ENCODE results near the gene HAUS3. TPM values are rescaled to one million over a fixed set of nuclear protein-coding genes. Genes with fewer than 3 reads are reported as not detected.
"Not testable (repeated sequence)": the region's sequence is repeated elsewhere in the genome, so short reads cannot be mapped to it uniquely, and the experiment has no call there.

Gene HAUS3
- total RNA-seq, 4 donors from 2014 or later, result 9.9 to 14.1 (median 11.3) TPM

DNA sequence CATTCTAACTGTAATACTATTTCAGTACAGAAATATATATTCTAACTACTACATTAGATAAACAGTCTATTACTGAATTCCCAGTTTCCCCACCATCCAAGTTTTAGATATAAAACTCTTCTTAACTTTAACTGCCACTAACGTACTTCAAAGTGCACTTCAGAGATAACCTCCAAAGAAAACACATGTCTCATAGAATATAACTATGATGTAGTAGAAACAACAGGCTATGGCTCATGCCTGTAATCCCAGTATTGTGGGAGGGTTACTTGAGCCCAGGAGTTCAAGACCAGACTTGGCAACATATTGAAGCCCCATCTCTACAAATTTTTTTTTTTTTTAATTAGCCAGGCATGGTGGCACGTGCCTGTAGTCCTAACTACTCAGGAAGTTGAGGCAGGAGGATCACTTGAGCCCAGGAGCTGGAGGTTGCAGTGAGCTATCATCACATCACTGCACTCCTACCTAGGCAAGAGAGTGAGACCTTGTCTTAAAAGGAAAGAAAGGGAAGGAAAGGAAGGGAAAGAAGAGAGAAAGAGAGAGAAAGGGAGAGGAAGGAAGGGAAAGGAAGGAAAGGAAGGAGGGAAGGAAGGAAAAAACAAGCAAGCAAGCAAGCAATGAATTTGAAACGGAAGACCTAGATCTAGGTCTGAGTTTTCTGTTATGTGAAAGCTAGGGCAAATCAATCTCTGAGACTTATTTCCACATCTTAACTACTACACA, 4.8 kb downstream of the HAUS3 start:
- H3K4me3 ChIP-seq, result no peak overlapping the region
- peaks cover 32 to 50% (median 46%) of the 10 kb centered on the region in 4 donors for H3K4me1 ChIP-seq
- no peak for DNase-seq (ENCODE audit: extremely low spot score)
- H3K27ac ChIP-seq (replicated peaks in 1 of 4), result no peak overlapping the region
- H3K27me3 ChIP-seq, result no peaks in the 10 kb centered on the region
- peaks cover 0 to 45% (median 27%) of the 10 kb centered on the region in 4 donors for H3K36me3 ChIP-seq
- 47% methylated on average over 3 of the region's 3 CpGs for WGBS
- intact Hi-C loops (cut with DNase I), result no loop called here
- H3K9me3 ChIP-seq, result no peaks in the 10 kb centered on the region
- TF ChIP-seq EP300 (IDR thresholded peaks at IDR 0.05) (no peak), POLR2AphosphoS5 (IDR thresholded peaks at IDR 0.05) (no peak), POLR2A (IDR thresholded peaks at IDR 0.05; ENCODE audit: low read depth) (no peak)
- TF ChIP-seq, protein P1, sequence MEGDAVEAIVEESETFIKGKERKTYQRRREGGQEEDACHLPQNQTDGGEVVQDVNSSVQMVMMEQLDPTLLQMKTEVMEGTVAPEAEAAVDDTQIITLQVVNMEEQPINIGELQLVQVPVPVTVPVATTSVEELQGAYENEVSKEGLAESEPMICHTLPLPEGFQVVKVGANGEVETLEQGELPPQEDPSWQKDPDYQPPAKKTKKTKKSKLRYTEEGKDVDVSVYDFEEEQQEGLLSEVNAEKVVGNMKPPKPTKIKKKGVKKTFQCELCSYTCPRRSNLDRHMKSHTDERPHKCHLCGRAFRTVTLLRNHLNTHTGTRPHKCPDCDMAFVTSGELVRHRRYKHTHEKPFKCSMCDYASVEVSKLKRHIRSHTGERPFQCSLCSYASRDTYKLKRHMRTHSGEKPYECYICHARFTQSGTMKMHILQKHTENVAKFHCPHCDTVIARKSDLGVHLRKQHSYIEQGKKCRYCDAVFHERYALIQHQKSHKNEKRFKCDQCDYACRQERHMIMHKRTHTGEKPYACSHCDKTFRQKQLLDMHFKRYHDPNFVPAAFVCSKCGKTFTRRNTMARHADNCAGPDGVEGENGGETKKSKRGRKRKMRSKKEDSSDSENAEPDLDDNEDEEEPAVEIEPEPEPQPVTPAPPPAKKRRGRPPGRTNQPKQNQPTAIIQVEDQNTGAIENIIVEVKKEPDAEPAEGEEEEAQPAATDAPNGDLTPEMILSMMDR (IDR thresholded peaks at IDR 0.05), result no peak

DNA sequence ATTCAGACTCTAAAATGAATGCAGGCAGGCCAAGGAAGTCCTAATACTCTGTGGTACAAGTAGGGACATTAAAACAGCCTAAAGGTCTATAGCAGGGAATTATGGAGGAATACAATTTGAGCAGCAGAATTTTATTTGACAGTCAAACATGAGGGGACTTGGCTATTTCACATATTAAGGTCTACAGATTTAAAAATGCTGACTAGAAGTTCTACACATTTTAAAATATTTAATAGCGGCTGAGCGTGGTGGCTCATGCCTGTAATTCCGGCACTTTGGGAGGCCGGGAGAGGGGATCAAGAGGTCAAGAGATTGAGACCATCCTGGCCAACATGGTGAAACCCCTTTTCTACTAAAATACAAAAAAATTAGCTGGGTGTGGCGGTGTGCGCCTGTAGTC, 10.8 kb downstream of the HAUS3 start:
- WGBS, result 96% methylated on average over 6 of the region's 6 CpGs
- no peaks in the 10 kb centered on the region for H3K9me3 ChIP-seq
- intact Hi-C loops (cut with DNase I), result no loop called here

DNA sequence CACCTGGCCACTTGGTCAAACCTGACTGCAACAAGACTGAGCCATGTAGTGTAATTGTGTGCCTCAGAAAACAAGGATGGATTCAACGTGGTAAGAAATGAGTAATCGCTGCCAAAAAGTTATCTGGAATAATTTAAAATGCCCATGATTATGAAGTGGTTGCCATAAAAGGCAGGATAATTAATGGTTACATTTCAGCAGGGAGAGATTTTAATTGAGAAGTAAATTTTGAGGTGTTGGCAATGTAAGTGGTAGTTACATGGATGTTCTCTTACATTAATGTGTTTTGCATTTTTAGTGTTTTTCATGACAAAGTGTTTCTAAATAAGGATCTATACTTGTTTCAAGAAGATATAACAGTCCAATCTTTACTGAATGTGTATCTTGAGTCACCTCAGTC, 15.7 kb downstream of the HAUS3 start:
- Histone ChIP-seq H3K27me3 (no peaks in the 10 kb centered on the region), H3K4me3 (no peak overlapping the region), H3K27ac (replicated peaks in 1 of 4) (no peak overlapping the region), H3K4me1 (no peaks in the 10 kb centered on the region), H3K9me3 (no peaks in the 10 kb centered on the region), H3K36me3 (peaks cover 0 to 39% (median 20%) of the 10 kb centered on the region in 4 donors)
- TF ChIP-seq POLR2A (IDR thresholded peaks at IDR 0.05; ENCODE audit: low read depth) (no peak), POLR2AphosphoS5 (IDR thresholded peaks at IDR 0.05) (no peak), EP300 (IDR thresholded peaks at IDR 0.05) (no peak)
- TF ChIP-seq, protein P1 (IDR thresholded peaks at IDR 0.05), result no peak
- WGBS, result 82% methylated on average over 2 of the region's 2 CpGs
- DNase-seq (ENCODE audit: extremely low spot score), result no peak
- intact Hi-C loops (cut with DNase I), result no loop called here

More for the DNA sequence above, 10.8 kb downstream of the HAUS3 start:
- TF ChIP-seq POLR2A (IDR thresholded peaks at IDR 0.05; ENCODE audit: low read depth), result no peak
- no peak for TF ChIP-seq POLR2AphosphoS5 (IDR thresholded peaks at IDR 0.05)
- no peak for TF ChIP-seq EP300 (IDR thresholded peaks at IDR 0.05)
- TF ChIP-seq, protein P1 (IDR thresholded peaks at IDR 0.05), result no peak
- H3K4me1 ChIP-seq, result no peaks in the 10 kb centered on the region
- peaks cover 0 to 47% (median 33%) of the 10 kb centered on the region in 4 donors for H3K36me3 ChIP-seq
- DNase-seq (ENCODE audit: extremely low spot score), result no peak
- no peaks in the 10 kb centered on the region for H3K27me3 ChIP-seq
- H3K27ac ChIP-seq (replicated peaks in 1 of 4), result no peak overlapping the region
- no peak overlapping the region for H3K4me3 ChIP-seq

DNA sequence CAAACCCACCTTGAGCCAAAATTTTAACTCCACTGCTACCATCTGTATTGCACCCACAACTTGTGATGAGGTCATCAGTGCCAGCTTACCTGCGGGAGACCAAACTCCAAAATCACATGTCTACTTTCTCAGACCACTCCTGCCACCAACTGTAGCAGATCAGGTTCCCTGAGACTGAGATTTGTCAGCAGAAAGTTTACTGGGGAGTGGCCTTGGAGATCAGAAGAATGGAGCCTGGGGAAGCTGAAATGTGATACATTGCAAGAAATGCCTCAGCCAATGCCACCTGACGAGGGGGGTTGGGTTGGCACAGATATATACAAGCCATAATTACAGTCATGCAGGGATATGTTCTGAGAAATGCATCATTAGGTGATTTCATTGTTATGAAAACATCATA, 19.1 kb downstream of the HAUS3 start:
- H3K27ac ChIP-seq (replicated peaks in 1 of 4), result no peak overlapping the region
- H3K4me3 ChIP-seq, result no peak overlapping the region
- peaks cover 0 to 34% (median 15%) of the 10 kb centered on the region in 4 donors for H3K36me3 ChIP-seq
- no peaks in the 10 kb centered on the region for H3K9me3 ChIP-seq
- H3K4me1 ChIP-seq, result peaks cover 0 to 9% (median 2%) of the 10 kb centered on the region in 4 donors
- 96% methylated on average over 2 of the region's 2 CpGs for WGBS
- TF ChIP-seq, protein P1 (IDR thresholded peaks at IDR 0.05), result no peak
- DNase-seq (ENCODE audit: extremely low spot score), result no peak
- no peaks in the 10 kb centered on the region for H3K27me3 ChIP-seq
- intact Hi-C loops (cut with DNase I), result no loop called here

DNA sequence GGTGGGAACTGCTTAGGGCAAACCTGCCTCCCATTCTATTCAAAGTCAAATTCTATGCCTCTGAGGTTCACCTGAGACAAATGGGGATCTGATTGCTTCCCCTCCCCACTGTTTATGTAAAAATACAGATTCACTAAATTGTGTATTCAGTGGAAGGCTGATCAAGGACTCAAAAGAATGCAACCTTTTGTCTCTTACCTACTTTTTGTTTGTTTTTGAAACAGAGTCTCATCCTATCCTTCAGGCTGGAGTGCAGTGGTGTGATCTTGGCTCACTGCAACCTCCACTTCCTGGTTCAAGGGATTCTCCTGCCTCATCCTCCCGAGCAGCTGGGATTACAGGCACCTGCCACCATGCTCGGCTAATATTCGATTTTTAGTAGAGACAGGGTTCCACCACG, 20.5 kb downstream of the HAUS3 start:
- intact Hi-C loops (cut with DNase I), result loop anchor here (2.0 kb wide), 1 partner anchor 241 kb away; no protein-coding TSS in a partner anchor
- not testable (repeated sequence) for H3K27me3 ChIP-seq
- 65% methylated on average over 4 of the region's 4 CpGs for whole genome bisulfite sequencing

More for the DNA sequence above, 20.5 kb downstream of the HAUS3 start:
- not testable (repeated sequence) for H3K27ac ChIP-seq (replicated peaks in 1 of 4); H3K9me3 ChIP-seq; H3K4me1 ChIP-seq; H3K4me3 ChIP-seq; DNase-seq (ENCODE audit: extremely low spot score)
- peaks cover 0 to 25% (median 15%) of the 10 kb centered on the region in 4 donors for H3K36me3 ChIP-seq
